NCI-H1105 treated with DMSO at 0.1 percent for 48 hours (cell line): ENCODE results near the gene ANKRD6.
"Not testable (repeated sequence)": the region's sequence is repeated elsewhere in the genome, so short reads cannot be mapped to it uniquely, and the experiment has no call there.

Experiments
- DNase-seq: peaks from one replicate; lab custom pipeline; 2025; lab: John Stamatoyannopoulos, UW

ANKRD6 gene

GRCh38 chr6:89432875-89433251, at the start of gene ANKRD6:
Gene ANKRD6 (plus strand): TSS chr6:89433152. CDS start chr6:89566977, 133,825 bp downstream.
- DNase-seq, result peak; percentile 69

- DNase-seq, result no peak
Measured at GRCh38 chr6:89385156-89385667, 47.7 kb upstream of the ANKRD6 start.

- no peak for DNase-seq
Measured at GRCh38 chr6:89385846-89386245, 47.1 kb upstream of the ANKRD6 start.

- DNase-seq, result no peak
Measured at GRCh38 chr6:89386917-89387491, 45.9 kb upstream of the ANKRD6 start.

GRCh38 chr6:89387516-89388201, 45.3 kb upstream of the ANKRD6 start:
- no peak for DNase-seq

- DNase-seq, result no peak
Measured at GRCh38 chr6:89388846-89389245, 44.1 kb upstream of the ANKRD6 start.

GRCh38 chr6:89392823-89393222, 40.1 kb upstream of the ANKRD6 start:
- no peak for DNase-seq

- no peak for DNase-seq
Measured at GRCh38 chr6:89393659-89394058, 39.3 kb upstream of the ANKRD6 start.

GRCh38 chr6:89397884-89398283, 35.1 kb upstream of the ANKRD6 start:
- not testable (repeated sequence) for DNase-seq

GRCh38 chr6:89398762-89399525, 34.0 kb upstream of the ANKRD6 start:
- DNase-seq, result no peak

- no peak for DNase-seq
Measured at GRCh38 chr6:89400050-89400449, 32.9 kb upstream of the ANKRD6 start.

- DNase-seq, result no peak
Measured at GRCh38 chr6:89400912-89401399, 32.0 kb upstream of the ANKRD6 start.

- DNase-seq, result no peak
Measured at GRCh38 chr6:89402776-89403175, 30.2 kb upstream of the ANKRD6 start.

- no peak for DNase-seq
Measured at GRCh38 chr6:89404512-89404911, 28.4 kb upstream of the ANKRD6 start.

GRCh38 chr6:89406141-89406540, 26.8 kb upstream of the ANKRD6 start:
- DNase-seq, result no peak

GRCh38 chr6:89409461-89410035, 23.4 kb upstream of the ANKRD6 start:
- no peak for DNase-seq

GRCh38 chr6:89410231-89410761, 22.7 kb upstream of the ANKRD6 start:
- DNase-seq, result no peak

- DNase-seq, result no peak
Measured at GRCh38 chr6:89410788-89411144, 22.2 kb upstream of the ANKRD6 start.

GRCh38 chr6:89411145-89412070, 21.5 kb upstream of the ANKRD6 start:
- peak; percentile 50 for DNase-seq

- DNase-seq, result peak; percentile 68
Measured at GRCh38 chr6:89412071-89413005, 20.6 kb upstream of the ANKRD6 start, which contains the start of gene RRAGD. Gene RRAGD (minus strand): TSS chr6:89412273. CDS start chr6:89411993, 280 bp downstream.
